Endometrial microvascular endothelial cells (primary cell): Measurements from ENCODE around the gene ADAMTS19. TPM values are rescaled to one million over a fixed set of nuclear protein-coding genes. Genes with fewer than 3 reads are reported as not detected.

ENCODE experiments used
- in situ Hi-C: cut with HindIII; loops from 2 replicates; pipeline ENCODE4 v1.10.0; 2017; ENCODE audit warnings: low sequenced_read_pairs, low pct_unique_long_range_greater_than_20kb; ENCODE audit errors: inconsistent ontology term
- total RNA-seq: library from RNA; depleted of rRNA; stranded (reverse); fragments of >200 nt; gene quantifications from one replicate; pipeline ENCODE4 v1.2.3, GENCODE V29; 2015; ENCODE audit errors: inconsistent ontology term

The ADAMTS19 gene
- total RNA-seq, 1 donor from 2014 or later: not detected

GRCh38 chr5:129724222-129724621 lies 264.1 kb downstream of the ADAMTS19 start:
- in situ Hi-C loops: no loop called here

- in situ Hi-C loops: no loop called here
Measured at GRCh38 chr5:129724647-129725046, 264.5 kb downstream of the ADAMTS19 start.

- in situ Hi-C loops: no loop called here
Measured at GRCh38 chr5:129739773-129740172, 279.7 kb downstream of the ADAMTS19 start.

GRCh38 chr5:129743541-129744187 lies 283.6 kb downstream of the ADAMTS19 start:
- in situ Hi-C loops: no loop called here

GRCh38 chr5:129745997-129746396 lies 285.9 kb downstream of the ADAMTS19 start:
- in situ Hi-C loops: no loop called here

GRCh38 chr5:129746876-129747275 lies 286.8 kb downstream of the ADAMTS19 start:
- in situ Hi-C loops: no loop called here

- in situ Hi-C loops: no loop called here
Measured at GRCh38 chr5:129747572-129748407, 287.7 kb downstream of the ADAMTS19 start, which contains the start of gene MINAR2. Gene MINAR2 (plus strand): TSS chr5:129748094. CDS start chr5:129748191, 97 bp downstream.

- in situ Hi-C loops: no loop called here
Measured at GRCh38 chr5:129748913-129749880, 289.1 kb downstream of the ADAMTS19 start.

- in situ Hi-C loops: no loop called here
Measured at GRCh38 chr5:129760636-129761325, 300.7 kb downstream of the ADAMTS19 start.

GRCh38 chr5:129763651-129764050 lies 303.6 kb downstream of the ADAMTS19 start:
- in situ Hi-C loops: no loop called here

- in situ Hi-C loops: no loop called here
Measured at GRCh38 chr5:129766798-129767197, 306.7 kb downstream of the ADAMTS19 start.

- in situ Hi-C loops: no loop called here
Measured at GRCh38 chr5:129767927-129768380, 307.9 kb downstream of the ADAMTS19 start.

GRCh38 chr5:129768735-129769134 lies 308.6 kb downstream of the ADAMTS19 start:
- in situ Hi-C loops: no loop called here

- in situ Hi-C loops: no loop called here
Measured at GRCh38 chr5:129770024-129770820, 310.1 kb downstream of the ADAMTS19 start.

GRCh38 chr5:129771058-129771838 lies 311.1 kb downstream of the ADAMTS19 start:
- in situ Hi-C loops: no loop called here

GRCh38 chr5:129773376-129773775 lies 313.3 kb downstream of the ADAMTS19 start:
- in situ Hi-C loops: no loop called here

GRCh38 chr5:129781594-129781993 lies 321.5 kb downstream of the ADAMTS19 start:
- in situ Hi-C loops: no loop called here
